ENCODE measurements around the gene BCL2L1. TPM values are rescaled to one million over a fixed set of nuclear protein-coding genes. Genes with fewer than 3 reads are reported as not detected.

Gene BCL2L1
- total RNA-seq, 1 donor from 2014 or later = 60.0 TPM

GRCh38 chr20:31640259-31640658, 82.4 kb downstream of the BCL2L1 start:
- TF ChIP-seq EZH2 (IDR thresholded peaks at IDR 0.05) = no peak
- TF ChIP-seq EZH2phosphoT487 (IDR thresholded peaks at IDR 0.05) = no peak
- no peak for TF ChIP-seq CTCF (IDR thresholded peaks at IDR 0.05)
- Mint-ChIP-seq H3K4me3 (no peak overlapping the region), H3K9me3 (no peaks in the 10 kb centered on the region), H3K27ac (no peak overlapping the region), H3K36me3 (no peaks in the 10 kb centered on the region), H3K27me3 (ENCODE audit: insufficient read depth, low read depth) (peaks cover 17% of the 10 kb centered on the region), H3K4me1 (peaks cover 8% of the 10 kb centered on the region)
- Histone ChIP-seq H3K79me2 (ENCODE audit: low read depth) (no peaks in the 10 kb centered on the region), H3K27ac (no peak overlapping the region), H3K27me3 (no peaks in the 10 kb centered on the region), H3K9ac (no peak overlapping the region), H3K4me1 (peaks cover 8% of the 10 kb centered on the region), H3K4me2 (no peak overlapping the region), H2AFZ (replicated peaks) (no peak overlapping the region), H3K36me3 (no peaks in the 10 kb centered on the region), H3K4me3 (no peak overlapping the region), H3K9me3 (ENCODE audit: low read depth) (no peaks in the 10 kb centered on the region), H3F3A (ENCODE audit: low read depth) (no peaks in the 10 kb centered on the region), H4K20me1 (ENCODE audit: low read depth) (no peaks in the 10 kb centered on the region)
- DNase-seq (ENCODE audit: low spot score) = no peak

GRCh38 chr20:31638816-31639215, 83.9 kb downstream of the BCL2L1 start:
- no peak overlapping the region for H3K27ac ChIP-seq
- peaks cover 8% of the 10 kb centered on the region for H3K4me1 ChIP-seq
- H3K27ac Mint-ChIP-seq = peak overlapping the region; percentile 29
- no peak overlapping the region for H3K4me2 ChIP-seq
- TF ChIP-seq EZH2 (IDR thresholded peaks at IDR 0.05) = no peak
- TF ChIP-seq CTCF (IDR thresholded peaks at IDR 0.05) = no peak
- TF ChIP-seq EZH2phosphoT487 (IDR thresholded peaks at IDR 0.05) = no peak
- H3K4me3 Mint-ChIP-seq = no peak overlapping the region
- H3F3A ChIP-seq (ENCODE audit: low read depth) = no peaks in the 10 kb centered on the region
- H3K79me2 ChIP-seq (ENCODE audit: low read depth) = no peaks in the 10 kb centered on the region
- H3K27me3 Mint-ChIP-seq (ENCODE audit: insufficient read depth, low read depth) = peaks cover 15% of the 10 kb centered on the region
- H3K36me3 Mint-ChIP-seq = no peaks in the 10 kb centered on the region
- no peak overlapping the region for H3K9ac ChIP-seq
- H3K4me1 Mint-ChIP-seq = peaks cover 6% of the 10 kb centered on the region
- H3K27me3 ChIP-seq = no peaks in the 10 kb centered on the region
- H3K9me3 ChIP-seq (ENCODE audit: low read depth) = no peaks in the 10 kb centered on the region
- no peaks in the 10 kb centered on the region for H3K9me3 Mint-ChIP-seq
- H3K36me3 ChIP-seq = no peaks in the 10 kb centered on the region
- no peak for DNase-seq (ENCODE audit: low spot score)
- no peak overlapping the region for H3K4me3 ChIP-seq
- H2AFZ ChIP-seq (replicated peaks) = no peak overlapping the region
- H4K20me1 ChIP-seq (ENCODE audit: low read depth) = no peaks in the 10 kb centered on the region

GRCh38 chr20:31638317-31638716, 84.4 kb downstream of the BCL2L1 start:
- Histone ChIP-seq H3K4me1 (peaks cover 8% of the 10 kb centered on the region), H3F3A (ENCODE audit: low read depth) (no peaks in the 10 kb centered on the region), H3K4me2 (peak overlapping the region; percentile 27), H3K9ac (no peak overlapping the region), H4K20me1 (ENCODE audit: low read depth) (no peaks in the 10 kb centered on the region), H3K79me2 (ENCODE audit: low read depth) (no peaks in the 10 kb centered on the region), H3K27me3 (no peaks in the 10 kb centered on the region), H3K9me3 (ENCODE audit: low read depth) (no peaks in the 10 kb centered on the region), H2AFZ (replicated peaks) (peak overlapping the region; percentile 45), H3K27ac (no peak overlapping the region), H3K36me3 (no peaks in the 10 kb centered on the region), H3K4me3 (no peak overlapping the region)
- peaks cover 6% of the 10 kb centered on the region for H3K4me1 Mint-ChIP-seq
- no peak for TF ChIP-seq EZH2 (IDR thresholded peaks at IDR 0.05)
- TF ChIP-seq CTCF (IDR thresholded peaks at IDR 0.05) = no peak
- TF ChIP-seq EZH2phosphoT487 (IDR thresholded peaks at IDR 0.05) = no peak
- no peaks in the 10 kb centered on the region for H3K36me3 Mint-ChIP-seq
- peaks cover 15% of the 10 kb centered on the region for H3K27me3 Mint-ChIP-seq (ENCODE audit: insufficient read depth, low read depth)
- H3K9me3 Mint-ChIP-seq = no peaks in the 10 kb centered on the region
- no peak for DNase-seq (ENCODE audit: low spot score)
- H3K27ac Mint-ChIP-seq = peak overlapping the region; percentile 29
- no peak overlapping the region for H3K4me3 Mint-ChIP-seq

All from neural progenitor cell (in vitro differentiated cells).